Gastrocnemius medialis (tissue), 4 donors: ENCODE data around the gene ABR.
A peak's percentile ranks its signal among the peaks of the same experiment; 100 is the strongest.

Experiments
- CTCF ChIP-seq, 5 experiments: fragments of 450-650 bp in 3 of 5; fragments of 200-600 bp in 2 of 5; sonication (generic) in 2 of 5; IDR thresholded peaks in 4 of 5; conservative IDR thresholded peaks in 1 of 5; 1 replicate in 4 of 5; 2 replicates in 1 of 5; pipeline ENCODE4 v1.5.1; 2016 to 2019; ENCODE audit warnings: antibody characterized with exemption in 5 of 5, mild to moderate bottlenecking in 3 of 5, moderate library complexity in 3 of 5
- POLR2A ChIP-seq, 2 donors: fragments of 450-650 bp; IDR thresholded peaks; one replicate each; pipeline ENCODE4 v1.6.1; 2017; ENCODE audit warnings: antibody characterized with exemption in 2 of 2, mild to moderate bottlenecking in 2 of 2, moderate library complexity in 2 of 2

GRCh38 chr17:1002412-1002753 lies 177.4 kb downstream of the ABR start:
- TF ChIP-seq CTCF (IDR thresholded peaks at IDR 0.05 in 4 of 5, conservative IDR thresholded peaks at IDR 0.05 in 1 of 5): peak in 1 of 5 experiments; percentile 16
- TF ChIP-seq POLR2A (IDR thresholded peaks at IDR 0.05): no peak
